Progenitor cell of endocrine pancreas (in vitro differentiated cells): ENCODE results near the gene CEBPG. TPM values are rescaled to one million over a fixed set of nuclear protein-coding genes. Genes with fewer than 3 reads are reported as not detected.

Source experiments
- DNase-seq: peaks from one replicate; pipeline ENCODE4 v3.0.0; 2021; ENCODE audit warnings: low spot score; ENCODE audit not compliant: unreplicated experiment
- H3K27ac Mint-ChIP-seq: 2 replicates; pipeline ENCODE4 v1.8.0; 2021; ENCODE audit warnings: mild to moderate bottlenecking, moderate library complexity, mixed read lengths
- H3K27me3 Mint-ChIP-seq: 2 replicates; pipeline ENCODE4 v1.8.0; 2021; ENCODE audit warnings: mixed read lengths
- H3K36me3 Mint-ChIP-seq: 2 replicates; pipeline ENCODE4 v1.8.0; 2022; ENCODE audit warnings: mixed read lengths; ENCODE audit not compliant: insufficient read depth
- H3K4me1 Mint-ChIP-seq: 2 replicates; pipeline ENCODE4 v1.8.0; 2021; ENCODE audit warnings: low read depth, mixed read lengths
- H3K4me3 Mint-ChIP-seq: 2 replicates; pipeline ENCODE4 v1.8.0; 2021; ENCODE audit warnings: low read depth, mild to moderate bottlenecking, moderate library complexity, mixed read lengths
- H3K9me3 Mint-ChIP-seq: 2 replicates; pipeline ENCODE4 v1.8.0; 2021; ENCODE audit warnings: low read depth, mixed read lengths
- CTCF ChIP-seq: fragments of 200-600 bp; sonication (generic); IDR thresholded peaks from one replicate; pipeline ENCODE4 v1.5.0; 2021; ENCODE audit warnings: antibody characterized with exemption, mild to moderate bottlenecking; ENCODE audit not compliant: unreplicated experiment
- total RNA-seq: library from RNA; stranded (reverse); gene quantifications from 2 replicates; pipeline ENCODE4 v1.2.1, GENCODE V29; 2021

The CEBPG gene
- total RNA-seq, 1 donor from 2014 or later, result 33.6 TPM

GRCh38 chr19:33418461-33418860, 45.0 kb downstream of the CEBPG start:
- Mint-ChIP-seq H3K9me3 (no peaks in the 10 kb centered on the region), H3K4me1 (peaks cover 1% of the 10 kb centered on the region), H3K27ac (no peak overlapping the region), H3K36me3 (no peaks in the 10 kb centered on the region), H3K27me3 (no peaks in the 10 kb centered on the region), H3K4me3 (no peak overlapping the region)
- no peak for DNase-seq
- TF ChIP-seq CTCF, result no peak

GRCh38 chr19:33418871-33419787, 45.6 kb downstream of the CEBPG start:
- DNase-seq, result no peak
- Mint-ChIP-seq H3K27me3 (no peaks in the 10 kb centered on the region), H3K27ac (no peak overlapping the region), H3K4me3 (no peak overlapping the region), H3K36me3 (no peaks in the 10 kb centered on the region), H3K4me1 (peaks cover 1% of the 10 kb centered on the region), H3K9me3 (no peaks in the 10 kb centered on the region)
- TF ChIP-seq CTCF, result no peak

GRCh38 chr19:33419788-33420130, 46.2 kb downstream of the CEBPG start:
- H3K4me1 Mint-ChIP-seq, result peaks cover 1% of the 10 kb centered on the region
- no peak for DNase-seq
- H3K4me3 Mint-ChIP-seq, result no peak overlapping the region
- H3K27ac Mint-ChIP-seq, result no peak overlapping the region
- no peaks in the 10 kb centered on the region for H3K27me3 Mint-ChIP-seq
- no peaks in the 10 kb centered on the region for H3K36me3 Mint-ChIP-seq
- H3K9me3 Mint-ChIP-seq, result no peaks in the 10 kb centered on the region
- TF ChIP-seq CTCF, result no peak

GRCh38 chr19:33420821-33421220, 47.3 kb downstream of the CEBPG start:
- Mint-ChIP-seq H3K4me3 (no peak overlapping the region), H3K27ac (no peak overlapping the region), H3K4me1 (peaks cover 1% of the 10 kb centered on the region), H3K27me3 (no peaks in the 10 kb centered on the region), H3K36me3 (no peaks in the 10 kb centered on the region), H3K9me3 (no peaks in the 10 kb centered on the region)
- no peak for TF ChIP-seq CTCF
- DNase-seq, result no peak

GRCh38 chr19:33421368-33421767, 47.9 kb downstream of the CEBPG start:
- TF ChIP-seq CTCF, result no peak
- Mint-ChIP-seq H3K4me3 (no peak overlapping the region), H3K27me3 (no peaks in the 10 kb centered on the region), H3K9me3 (no peaks in the 10 kb centered on the region), H3K36me3 (no peaks in the 10 kb centered on the region), H3K27ac (no peak overlapping the region), H3K4me1 (peaks cover 1% of the 10 kb centered on the region)
- DNase-seq, result no peak
